ENCODE results near the gene NR6A1. TPM values are rescaled to one million over a fixed set of nuclear protein-coding genes. Genes with fewer than 3 reads are reported as not detected.

Gene NR6A1
- total and polyA plus RNA-seq, 2 of the 13 experiments (the other 11 are each of a cell fraction or from before 2014, with no cell fraction given) = 28.1 to 31.5 TPM

DNA sequence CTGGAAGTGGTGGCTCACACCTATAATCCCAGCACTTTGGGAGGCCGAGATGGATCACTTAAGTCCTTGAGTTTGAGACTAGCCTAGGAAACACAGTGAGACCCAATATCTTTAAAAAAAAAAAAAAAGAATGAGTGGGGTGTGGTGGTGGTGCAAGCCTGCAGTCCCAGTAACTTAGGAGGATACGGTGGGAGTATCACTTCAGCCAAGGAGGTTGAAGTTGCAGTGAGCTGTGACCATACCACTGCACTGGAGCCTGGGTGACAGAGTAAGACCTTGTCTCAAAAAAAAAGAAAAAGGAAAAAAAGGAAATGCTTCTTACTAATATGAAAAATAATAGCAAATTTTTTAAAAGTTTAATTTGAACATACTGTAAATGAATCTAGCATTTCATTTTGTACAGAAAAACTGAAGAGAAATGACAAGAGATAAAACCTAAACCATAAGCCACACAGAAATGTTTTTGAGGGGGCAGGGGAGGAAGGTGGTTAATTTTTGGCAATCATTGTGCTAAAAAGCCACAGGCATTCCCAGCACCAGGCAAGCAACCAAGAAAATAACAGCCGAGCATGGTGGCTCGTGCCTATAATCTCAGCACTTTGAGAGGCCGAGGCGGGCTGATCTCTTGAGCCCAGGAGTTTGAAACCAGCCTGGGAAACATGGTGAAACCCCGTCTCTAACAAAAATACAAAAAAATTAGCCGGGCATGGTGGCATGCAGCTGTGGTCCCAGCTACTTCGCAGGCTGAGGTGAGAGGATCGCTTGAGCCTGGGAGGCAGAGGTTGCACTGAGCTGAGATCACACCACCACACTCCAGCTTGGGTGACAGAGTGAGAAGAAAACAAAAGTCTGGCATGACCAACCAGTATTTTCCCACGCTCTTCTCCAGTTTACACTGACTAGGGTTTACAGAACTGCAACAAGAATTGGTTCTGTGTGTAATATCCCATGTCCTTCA, 149.5 kb downstream of the NR6A1 start (continued):
- TF ChIP-seq ZC3H13 (CRISPR knock-in tag; IDR thresholded peaks at IDR 0.05) = no peak
- TF ChIP-seq HNRNPH1 (optimal IDR thresholded peaks at IDR 0.05; ENCODE audit: low read depth, low read length) = no peak

DNA sequence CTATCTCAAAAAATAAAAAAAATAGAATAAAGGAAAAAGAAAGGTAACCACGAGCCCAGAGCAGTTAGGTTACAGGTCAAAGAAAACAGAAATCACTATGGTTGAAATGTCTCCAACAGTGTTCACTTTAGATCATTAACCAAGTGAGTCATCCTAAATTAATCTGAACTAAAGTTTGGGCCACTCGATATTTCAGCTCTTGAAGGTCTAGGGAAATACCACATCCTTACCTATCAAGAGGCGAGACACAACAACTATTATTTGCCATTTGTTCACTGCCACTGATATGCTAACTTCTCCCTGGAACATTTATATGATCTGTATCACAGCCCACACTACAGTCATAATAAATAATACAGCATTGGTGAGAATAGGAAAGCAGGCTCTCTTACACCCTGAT, 152.6 kb downstream of the NR6A1 start:
- CTCF ChIA-PET (ENCODE audit: low intra/inter-chr PET ratio, low total read pairs) = interaction anchor here (1.8 to 4.5 kb wide), 3 partner anchors 66 to 148 kb away, joined by 7 to 141 read pairs (median 16); no protein-coding TSS in a partner anchor
- H3K79me2 ChIP-seq (ENCODE audit: insufficient read depth, low read length) = peaks cover 8% of the 10 kb centered on the region
- POLR2A ChIA-PET = interaction anchor here (1.4 kb wide), 1 partner anchor 76 kb away, joined by 3 read pairs; no protein-coding TSS in a partner anchor
- peaks cover 24% of the 10 kb centered on the region for H3K4me1 ChIP-seq (ENCODE audit: insufficient read depth, low read length)
- BruUV-seq (replicated peaks) = no TSS peak
- H3K9ac ChIP-seq (ENCODE audit: insufficient read depth, low read depth, low read length) = no peak overlapping the region
- no peak overlapping the region for H2AFZ ChIP-seq (ENCODE audit: low read length)
- H3K4me2 ChIP-seq (ENCODE audit: low read depth, low read length) = no peak overlapping the region
- no peak for DNase-seq (ENCODE audit: low spot score)
- no peaks in the 10 kb centered on the region for H3K36me3 ChIP-seq (replicated peaks in 1 of 2; ENCODE audit: control insufficient read depth in 1 of 2, insufficient read depth in 2 of 2, low read length in 2 of 2)
- intact Hi-C loops (cut with micrococcal nuclease; ENCODE audit: unreplicated experiment) = no loop called here
- no peak overlapping the region for H3K4me3 ChIP-seq (replicated peaks in 1 of 3; ENCODE audit: insufficient read depth in 1 of 3, low read depth in 2 of 3, low read length in 3 of 3)
- H3K27me3 ChIP-seq (ENCODE audit: control insufficient read depth in 1 of 2, insufficient read depth in 2 of 2, low read length in 2 of 2) = no peaks in the 10 kb centered on the region
- no peak for FAIRE-seq
- H4K20me1 ChIP-seq (ENCODE audit: insufficient read depth, low read length) = 0 out of 2 replicates have a peak, but pooled peaks cover 7% of the 10 kb centered on the region
- H3K27ac ChIP-seq (ENCODE audit: extremely low read length, insufficient read depth, low read length) = no peak overlapping the region
- in situ Hi-C loops (cut with HindIII; ENCODE audit: extremely low pct_ligation_motif_present, low pct_unique_long_range_greater_than_20kb) = loop anchor here (5.0 kb wide), 1 partner anchor 94 kb away; no protein-coding TSS in a partner anchor
- no peak for ATAC-seq
- WGBS (ENCODE audit: low lambda C conversion rate) = 86% methylated on average over 3 of the region's 3 CpGs
- H3K9me3 ChIP-seq (ENCODE audit: low read length) = no peaks in the 10 kb centered on the region
- TF ChIP-seq, protein P1, sequence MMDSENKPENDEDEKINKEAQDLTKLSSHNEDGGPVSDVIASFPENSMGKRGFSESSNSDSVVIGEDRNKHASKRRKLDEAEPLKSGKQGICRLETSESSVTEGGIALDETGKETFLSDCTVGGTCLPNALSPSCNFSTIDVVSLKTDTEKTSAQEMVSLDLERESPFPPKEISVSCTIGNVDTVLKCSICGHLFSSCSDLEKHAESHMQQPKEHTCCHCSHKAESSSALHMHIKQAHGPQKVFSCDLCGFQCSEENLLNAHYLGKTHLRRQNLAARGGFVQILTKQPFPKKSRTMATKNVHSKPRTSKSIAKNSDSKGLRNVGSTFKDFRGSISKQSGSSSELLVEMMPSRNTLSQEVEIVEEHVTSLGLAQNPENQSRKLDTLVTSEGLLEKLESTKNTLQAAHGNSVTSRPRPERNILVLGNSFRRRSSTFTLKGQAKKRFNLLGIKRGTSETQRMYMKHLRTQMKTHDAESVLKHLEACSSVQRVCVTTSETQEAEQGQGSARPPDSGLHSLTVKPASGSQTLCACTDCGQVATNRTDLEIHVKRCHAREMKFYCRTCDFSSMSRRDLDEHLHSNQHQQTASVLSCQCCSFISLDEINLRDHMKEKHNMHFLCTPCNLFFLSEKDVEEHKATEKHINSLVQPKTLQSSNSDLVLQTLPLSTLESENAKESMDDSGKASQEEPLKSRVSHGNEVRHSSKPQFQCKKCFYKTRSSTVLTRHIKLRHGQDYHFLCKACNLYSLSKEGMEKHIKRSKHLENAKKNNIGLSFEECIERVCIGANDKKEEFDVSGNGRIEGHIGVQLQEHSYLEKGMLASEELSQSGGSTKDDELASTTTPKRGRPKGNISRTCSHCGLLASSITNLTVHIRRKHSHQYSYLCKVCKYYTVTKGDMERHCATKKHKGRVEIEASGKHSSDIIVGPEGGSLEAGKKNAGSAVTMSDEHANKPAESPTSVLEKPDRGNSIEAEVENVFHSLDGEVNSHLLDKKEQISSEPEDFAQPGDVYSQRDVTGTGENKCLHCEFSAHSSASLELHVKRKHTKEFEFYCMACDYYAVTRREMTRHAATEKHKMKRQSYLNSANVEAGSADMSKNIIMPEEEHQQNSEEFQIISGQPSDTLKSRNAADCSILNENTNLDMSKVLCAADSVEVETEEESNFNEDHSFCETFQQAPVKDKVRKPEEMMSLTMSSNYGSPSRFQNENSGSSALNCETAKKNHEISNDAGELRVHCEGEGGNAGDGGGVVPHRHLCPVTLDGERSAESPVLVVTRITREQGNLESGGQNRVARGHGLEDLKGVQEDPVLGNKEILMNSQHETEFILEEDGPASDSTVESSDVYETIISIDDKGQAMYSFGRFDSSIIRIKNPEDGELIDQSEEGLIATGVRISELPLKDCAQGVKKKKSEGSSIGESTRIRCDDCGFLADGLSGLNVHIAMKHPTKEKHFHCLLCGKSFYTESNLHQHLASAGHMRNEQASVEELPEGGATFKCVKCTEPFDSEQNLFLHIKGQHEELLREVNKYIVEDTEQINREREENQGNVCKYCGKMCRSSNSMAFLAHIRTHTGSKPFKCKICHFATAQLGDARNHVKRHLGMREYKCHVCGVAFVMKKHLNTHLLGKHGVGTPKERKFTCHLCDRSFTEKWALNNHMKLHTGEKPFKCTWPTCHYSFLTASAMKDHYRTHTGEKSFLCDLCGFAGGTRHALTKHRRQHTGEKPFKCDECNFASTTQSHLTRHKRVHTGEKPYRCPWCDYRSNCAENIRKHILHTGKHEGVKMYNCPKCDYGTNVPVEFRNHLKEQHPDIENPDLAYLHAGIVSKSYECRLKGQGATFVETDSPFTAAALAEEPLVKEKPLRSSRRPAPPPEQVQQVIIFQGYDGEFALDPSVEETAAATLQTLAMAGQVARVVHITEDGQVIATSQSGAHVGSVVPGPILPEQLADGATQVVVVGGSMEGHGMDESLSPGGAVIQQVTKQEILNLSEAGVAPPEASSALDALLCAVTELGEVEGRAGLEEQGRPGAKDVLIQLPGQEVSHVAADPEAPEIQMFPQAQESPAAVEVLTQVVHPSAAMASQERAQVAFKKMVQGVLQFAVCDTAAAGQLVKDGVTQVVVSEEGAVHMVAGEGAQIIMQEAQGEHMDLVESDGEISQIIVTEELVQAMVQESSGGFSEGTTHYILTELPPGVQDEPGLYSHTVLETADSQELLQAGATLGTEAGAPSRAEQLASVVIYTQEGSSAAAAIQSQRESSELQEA (CRISPR knock-in tag; IDR thresholded peaks at IDR 0.05; ENCODE audit: not compliant biosample characterization) = no peak
- TF ChIP-seq, protein P2, sequence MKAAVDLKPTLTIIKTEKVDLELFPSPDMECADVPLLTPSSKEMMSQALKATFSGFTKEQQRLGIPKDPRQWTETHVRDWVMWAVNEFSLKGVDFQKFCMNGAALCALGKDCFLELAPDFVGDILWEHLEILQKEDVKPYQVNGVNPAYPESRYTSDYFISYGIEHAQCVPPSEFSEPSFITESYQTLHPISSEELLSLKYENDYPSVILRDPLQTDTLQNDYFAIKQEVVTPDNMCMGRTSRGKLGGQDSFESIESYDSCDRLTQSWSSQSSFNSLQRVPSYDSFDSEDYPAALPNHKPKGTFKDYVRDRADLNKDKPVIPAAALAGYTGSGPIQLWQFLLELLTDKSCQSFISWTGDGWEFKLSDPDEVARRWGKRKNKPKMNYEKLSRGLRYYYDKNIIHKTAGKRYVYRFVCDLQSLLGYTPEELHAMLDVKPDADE (CRISPR knock-in tag; IDR thresholded peaks at IDR 0.05) = no peak
- no peak for TF ChIP-seq ZNF709 (CRISPR knock-in tag; IDR thresholded peaks at IDR 0.05)
